Iris pigment epithelial cell (primary cell): ENCODE data around the gene PCBP3.

Experiments
- DNase-seq: peaks from one replicate; pipeline ENCODE4 v3.0.0-alpha.2; 2011; ENCODE audit warnings: low read depth

PCBP3 gene

GRCh38 chr21:45930792-45931191 is 287.3 kb downstream of the PCBP3 start:
- no peak for DNase-seq

- no peak for DNase-seq
Observed at GRCh38 chr21:45931397-45931969, 288.0 kb downstream of the PCBP3 start.

GRCh38 chr21:45932922-45933502 is 289.5 kb downstream of the PCBP3 start:
- no peak for DNase-seq

GRCh38 chr21:45934085-45934484 is 290.6 kb downstream of the PCBP3 start:
- DNase-seq, result no peak

- DNase-seq, result no peak
Observed at GRCh38 chr21:45934554-45934953, 291.0 kb downstream of the PCBP3 start.

GRCh38 chr21:45935628-45936027 is 292.1 kb downstream of the PCBP3 start:
- peak; percentile 66 for DNase-seq

- no peak for DNase-seq
Observed at GRCh38 chr21:45937721-45938452, 294.4 kb downstream of the PCBP3 start.

GRCh38 chr21:45938453-45938755 is 294.9 kb downstream of the PCBP3 start:
- no peak for DNase-seq

- DNase-seq, result no peak
Observed at GRCh38 chr21:45938811-45939520, 295.4 kb downstream of the PCBP3 start.

GRCh38 chr21:45939521-45940045 is 296.1 kb downstream of the PCBP3 start:
- no peak for DNase-seq

GRCh38 chr21:45940091-45940490 is 296.6 kb downstream of the PCBP3 start:
- DNase-seq, result no peak

- no peak for DNase-seq
Observed at GRCh38 chr21:45940621-45941337, 297.3 kb downstream of the PCBP3 start.

GRCh38 chr21:45941338-45941710 is 297.8 kb downstream of the PCBP3 start:
- no peak for DNase-seq

- DNase-seq, result no peak
Observed at GRCh38 chr21:45941717-45942546, 298.4 kb downstream of the PCBP3 start.

- DNase-seq, result no peak
Observed at GRCh38 chr21:45942755-45943629, 299.5 kb downstream of the PCBP3 start.

- DNase-seq, result no peak
Observed at GRCh38 chr21:45943630-45944540, 300.4 kb downstream of the PCBP3 start.

GRCh38 chr21:45944601-45945000 is 301.1 kb downstream of the PCBP3 start:
- no peak for DNase-seq

GRCh38 chr21:45945066-45945867 is 301.7 kb downstream of the PCBP3 start:
- DNase-seq, result no peak

GRCh38 chr21:45945868-45946210 is 302.3 kb downstream of the PCBP3 start:
- DNase-seq, result no peak
